Measurements from ENCODE around the gene NKAIN2. TPM values are rescaled to one million over a fixed set of nuclear protein-coding genes. Genes with fewer than 3 reads are reported as not detected.

NKAIN2 gene
- total RNA-seq, 2 donors from 2014 or later = 0.31 to 2.3 TPM

DNA sequence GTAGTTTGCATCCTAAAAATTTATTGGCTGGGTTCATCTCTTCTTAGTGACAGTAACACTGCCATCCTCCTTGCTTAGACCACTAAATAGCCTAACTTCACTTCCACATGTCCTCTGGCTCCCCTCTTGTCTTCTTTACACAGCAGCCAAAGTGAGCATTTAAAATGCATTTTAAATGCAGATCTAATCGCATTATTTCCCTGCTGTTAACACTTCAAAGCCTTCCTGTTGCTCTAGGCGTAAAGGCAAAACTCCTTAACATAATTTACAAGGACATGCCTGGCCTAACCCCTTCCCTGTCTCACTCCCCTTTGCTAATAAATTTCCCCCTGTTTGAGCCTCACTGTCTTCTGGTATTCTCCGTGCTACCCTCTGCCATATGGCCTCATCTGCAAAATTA is 26.5 kb downstream of the NKAIN2 start:
- H3K27me3 ChIP-seq = no peaks in the 10 kb centered on the region
- H3K4me3 ChIP-seq = no peak overlapping the region
- TF ChIP-seq, protein P1, sequence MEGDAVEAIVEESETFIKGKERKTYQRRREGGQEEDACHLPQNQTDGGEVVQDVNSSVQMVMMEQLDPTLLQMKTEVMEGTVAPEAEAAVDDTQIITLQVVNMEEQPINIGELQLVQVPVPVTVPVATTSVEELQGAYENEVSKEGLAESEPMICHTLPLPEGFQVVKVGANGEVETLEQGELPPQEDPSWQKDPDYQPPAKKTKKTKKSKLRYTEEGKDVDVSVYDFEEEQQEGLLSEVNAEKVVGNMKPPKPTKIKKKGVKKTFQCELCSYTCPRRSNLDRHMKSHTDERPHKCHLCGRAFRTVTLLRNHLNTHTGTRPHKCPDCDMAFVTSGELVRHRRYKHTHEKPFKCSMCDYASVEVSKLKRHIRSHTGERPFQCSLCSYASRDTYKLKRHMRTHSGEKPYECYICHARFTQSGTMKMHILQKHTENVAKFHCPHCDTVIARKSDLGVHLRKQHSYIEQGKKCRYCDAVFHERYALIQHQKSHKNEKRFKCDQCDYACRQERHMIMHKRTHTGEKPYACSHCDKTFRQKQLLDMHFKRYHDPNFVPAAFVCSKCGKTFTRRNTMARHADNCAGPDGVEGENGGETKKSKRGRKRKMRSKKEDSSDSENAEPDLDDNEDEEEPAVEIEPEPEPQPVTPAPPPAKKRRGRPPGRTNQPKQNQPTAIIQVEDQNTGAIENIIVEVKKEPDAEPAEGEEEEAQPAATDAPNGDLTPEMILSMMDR (IDR thresholded peaks at IDR 0.05) = no peak

DNA sequence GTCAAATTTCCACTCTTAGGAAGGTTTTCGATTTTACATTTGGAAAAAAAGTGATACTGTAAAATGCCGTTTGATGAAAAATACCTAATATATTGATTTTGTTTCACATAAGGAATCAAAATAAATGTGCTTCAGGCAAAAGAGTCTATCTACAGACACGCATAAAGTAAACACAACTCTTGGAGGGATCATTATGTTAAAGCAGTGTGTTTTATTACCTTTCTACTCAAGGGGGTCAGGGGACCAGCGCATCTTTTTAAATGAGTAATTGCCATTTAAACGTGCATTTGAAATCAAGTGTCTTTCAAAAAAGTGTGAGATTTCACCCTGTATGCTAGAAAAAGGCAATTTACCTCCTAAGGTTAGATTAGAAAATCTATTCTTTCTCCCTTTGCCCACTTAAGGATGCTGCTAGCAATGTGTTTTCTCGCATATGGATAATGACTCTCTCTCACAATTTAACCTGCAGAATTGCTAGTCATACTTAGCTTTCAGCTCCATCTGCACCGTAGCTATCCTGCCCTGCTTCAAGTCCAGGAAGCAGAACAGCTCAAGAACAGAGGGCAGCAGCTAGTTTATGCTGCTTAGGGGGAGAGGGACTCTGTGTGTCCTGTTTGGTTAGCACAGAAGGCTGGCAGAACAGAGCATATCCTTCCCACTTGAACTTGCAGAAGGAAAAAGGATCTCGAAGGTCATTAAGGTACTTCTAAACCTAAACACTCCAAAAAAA is 35.0 kb downstream of the NKAIN2 start:
- Histone ChIP-seq H3K4me3 (no peak overlapping the region), H3K9me3 (no peaks in the 10 kb centered on the region), H3K36me3 (no peaks in the 10 kb centered on the region), H3K4me1 (no peaks in the 10 kb centered on the region), H3K27me3 (no peaks in the 10 kb centered on the region), H3K27ac (no peak overlapping the region)
- DNase-seq (ENCODE audit: low spot score) = no peak
- TF ChIP-seq, protein P1 (IDR thresholded peaks at IDR 0.05) = no peak

More for the DNA sequence above, 26.5 kb downstream of the NKAIN2 start:
- Histone ChIP-seq H3K27ac (no peak overlapping the region), H3K9me3 (no peaks in the 10 kb centered on the region), H3K4me1 (no peaks in the 10 kb centered on the region), H3K36me3 (no peaks in the 10 kb centered on the region)
- no peak for DNase-seq (ENCODE audit: low spot score)

DNA sequence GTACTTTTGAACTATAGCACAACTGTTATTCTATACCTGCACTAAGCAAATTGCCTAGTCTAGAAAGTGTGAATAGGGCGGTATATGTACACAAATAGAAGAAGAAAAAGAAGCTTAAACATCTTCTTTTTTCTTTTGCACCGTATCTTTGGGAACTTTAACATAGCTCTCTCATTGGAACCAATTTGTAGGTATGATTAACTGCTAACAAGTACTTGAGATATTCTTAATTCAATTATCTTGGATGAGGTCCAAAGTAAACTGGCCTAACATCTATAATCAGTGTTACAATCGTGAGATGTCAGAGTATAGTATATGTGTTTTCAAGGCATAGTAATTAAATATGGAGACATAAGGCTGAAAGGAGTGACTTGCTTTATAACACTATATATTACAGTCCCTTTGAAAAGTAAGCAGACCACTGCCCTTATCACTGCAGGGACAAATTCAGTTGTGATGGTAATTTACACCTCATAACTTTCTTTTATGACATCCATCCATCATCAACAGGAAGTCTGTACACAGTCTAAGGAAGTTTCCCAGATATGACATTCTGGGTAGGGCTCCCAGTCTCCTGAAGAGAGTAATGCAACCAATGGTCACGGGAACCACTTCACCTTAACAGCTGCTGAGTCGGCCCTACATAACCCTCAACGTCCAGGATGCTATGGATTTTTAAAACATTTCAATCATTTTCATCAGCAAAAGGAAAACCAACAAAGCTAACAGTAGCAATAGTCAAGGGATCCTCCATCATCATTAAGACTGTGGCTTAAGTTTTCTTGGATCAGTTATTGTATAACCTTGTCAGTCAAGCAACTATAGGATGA is 37.6 kb downstream of the NKAIN2 start:
- no peak overlapping the region for H3K27ac ChIP-seq
- no peaks in the 10 kb centered on the region for H3K27me3 ChIP-seq
- no peak overlapping the region for H3K4me3 ChIP-seq
- no peaks in the 10 kb centered on the region for H3K36me3 ChIP-seq
- DNase-seq (ENCODE audit: low spot score) = no peak
- no peaks in the 10 kb centered on the region for H3K4me1 ChIP-seq
- TF ChIP-seq, protein P1 (IDR thresholded peaks at IDR 0.05) = no peak
- no peaks in the 10 kb centered on the region for H3K9me3 ChIP-seq

DNA sequence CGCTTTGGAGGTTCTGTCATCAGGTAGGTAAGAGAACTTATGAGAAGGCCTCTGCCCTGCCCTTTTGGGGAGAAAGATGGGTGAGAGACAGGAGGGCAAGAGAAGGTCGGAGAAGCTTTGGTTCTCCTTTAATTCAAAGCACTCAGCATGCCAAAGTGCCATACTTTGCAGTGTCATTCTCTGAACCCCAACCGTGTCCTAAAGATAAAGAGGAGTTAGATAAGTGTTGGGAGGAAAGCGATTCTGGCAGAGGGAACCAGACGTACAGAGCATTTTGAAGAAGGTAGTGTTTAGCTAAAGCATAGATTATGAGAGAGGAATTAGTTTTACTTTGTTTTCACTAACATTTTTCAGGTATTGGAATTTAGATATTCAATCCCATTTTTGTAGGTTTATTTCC is 40.3 kb downstream of the NKAIN2 start:
- no peaks in the 10 kb centered on the region for H3K27me3 ChIP-seq
- no peaks in the 10 kb centered on the region for H3K36me3 ChIP-seq
- no peak overlapping the region for H3K27ac ChIP-seq
- H3K9me3 ChIP-seq = no peaks in the 10 kb centered on the region
- H3K4me3 ChIP-seq = no peak overlapping the region
- DNase-seq (ENCODE audit: low spot score) = no peak
- TF ChIP-seq, protein P1 (IDR thresholded peaks at IDR 0.05) = no peak
- no peaks in the 10 kb centered on the region for H3K4me1 ChIP-seq

DNA sequence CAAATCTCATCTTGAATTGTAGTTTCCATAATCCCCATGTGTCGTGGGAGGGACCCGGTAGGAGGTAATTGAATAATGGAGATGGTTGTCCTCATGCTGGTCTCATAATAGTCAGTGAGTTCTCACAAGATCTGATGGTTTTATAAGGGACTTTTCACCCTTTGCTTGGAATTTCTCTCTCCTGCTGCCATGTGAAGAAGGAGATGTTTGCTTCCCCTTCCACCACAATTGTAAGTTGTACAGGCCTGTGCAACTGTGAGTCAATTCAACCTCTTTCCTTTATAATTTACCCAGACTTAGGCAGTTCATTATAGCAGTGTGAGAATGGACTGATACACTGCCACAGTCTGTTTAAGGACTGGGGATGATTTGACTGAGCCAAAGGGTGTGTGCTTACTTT is 44.7 kb downstream of the NKAIN2 start:
- DNase-seq (ENCODE audit: low spot score) = no peak
- H3K27ac ChIP-seq = no peak overlapping the region
- TF ChIP-seq, protein P1 (IDR thresholded peaks at IDR 0.05) = no peak

More for the DNA sequence above, 44.7 kb downstream of the NKAIN2 start:
- H3K36me3 ChIP-seq = no peaks in the 10 kb centered on the region
- no peaks in the 10 kb centered on the region for H3K9me3 ChIP-seq
- H3K4me1 ChIP-seq = no peaks in the 10 kb centered on the region
- H3K4me3 ChIP-seq = no peak overlapping the region
- no peaks in the 10 kb centered on the region for H3K27me3 ChIP-seq
